H9 (cell line): ENCODE results near the gene CDH15. TPM values are rescaled to one million over a fixed set of nuclear protein-coding genes. Genes with fewer than 3 reads are reported as not detected.

Experiments used
- DNase-seq: peaks from one replicate; pipeline ENCODE4 v3.0.0-alpha.2; 2017
- H2AFZ ChIP-seq: one replicate; pipeline ENCODE4 v1.6.1; 2013; ENCODE audit warnings: mild to moderate bottlenecking, low read length, control low read depth, moderate library complexity
- H2AK5ac ChIP-seq: 2 replicates; pipeline ENCODE4 v1.6.1; 2013; ENCODE audit warnings: low read length, control low read depth, mixed read lengths; ENCODE audit not compliant: insufficient read length
- H2BK120ac ChIP-seq: one replicate; pipeline ENCODE4 v1.6.1; 2013; ENCODE audit warnings: low read depth, mild to moderate bottlenecking, low read length, control low read depth, inconsistent platforms; ENCODE audit not compliant: poor library complexity, severe bottlenecking
- H2BK12ac ChIP-seq: 2 replicates; pipeline ENCODE4 v1.6.1; 2013; ENCODE audit warnings: low read length, control low read depth, mixed read lengths, low read depth; ENCODE audit not compliant: insufficient read length
- H2BK15ac ChIP-seq: 2 replicates; pipeline ENCODE4 v1.6.1; 2013; ENCODE audit warnings: low read depth, low read length, control low read depth
- H2BK20ac ChIP-seq: one replicate; pipeline ENCODE4 v1.6.1; 2013; ENCODE audit warnings: low read depth, mild to moderate bottlenecking, low read length, control low read depth, inconsistent platforms; ENCODE audit not compliant: poor library complexity, severe bottlenecking
- H2BK5ac ChIP-seq: 2 replicates; pipeline ENCODE4 v1.6.1; 2013; ENCODE audit warnings: low read length, control low read depth, mixed read lengths; ENCODE audit not compliant: insufficient read length
- H3K14ac ChIP-seq: 2 replicates; pipeline ENCODE4 v1.6.1; 2013; ENCODE audit warnings: low read length, control low read depth; ENCODE audit not compliant: insufficient read depth
- H3K18ac ChIP-seq: 2 replicates; pipeline ENCODE4 v1.6.1; 2013; ENCODE audit warnings: low read depth, mild to moderate bottlenecking, mixed read lengths, low read length, control low read depth; ENCODE audit not compliant: insufficient read length
- H3K23ac ChIP-seq: 2 replicates; pipeline ENCODE4 v1.6.1; 2013; ENCODE audit warnings: low read length, control low read depth, mixed read lengths, low read depth; ENCODE audit not compliant: insufficient read length
- H3K23me2 ChIP-seq: 2 replicates; pipeline ENCODE4 v1.6.1; 2013; ENCODE audit warnings: low read depth, mild to moderate bottlenecking, mixed read lengths, low read length, control low read depth; ENCODE audit not compliant: insufficient read length, poor library complexity, severe bottlenecking
- H3K27ac ChIP-seq: 2 replicates; pipeline ENCODE4 v1.5.1; 2013; ENCODE audit warnings: low read length, control low read depth, mixed read lengths, low read depth; ENCODE audit not compliant: insufficient read length
- H3K27me3 ChIP-seq: 2 replicates; pipeline ENCODE4 v1.6.1; 2013; ENCODE audit warnings: low read length, control low read depth, inconsistent platforms; ENCODE audit not compliant: insufficient read depth
- H3K4ac ChIP-seq: 2 replicates; pipeline ENCODE4 v1.6.1; 2013; ENCODE audit warnings: low read depth, mild to moderate bottlenecking, control low read depth, inconsistent platforms, low read length, moderate library complexity
- H3K4me1 ChIP-seq: 2 replicates; pipeline ENCODE4 v1.6.1; 2013; ENCODE audit warnings: low read length, control low read depth, inconsistent platforms; ENCODE audit not compliant: insufficient read depth
- H3K4me2 ChIP-seq: 2 replicates; pipeline ENCODE4 v1.6.1; 2013; ENCODE audit warnings: low read length, control low read depth, mixed read lengths; ENCODE audit not compliant: insufficient read length, insufficient read depth
- H3K56ac ChIP-seq: 2 replicates; pipeline ENCODE4 v1.6.1; 2013; ENCODE audit warnings: low read depth, mild to moderate bottlenecking, mixed read lengths, low read length, control low read depth; ENCODE audit not compliant: insufficient read length
- H3K79me1 ChIP-seq: 2 replicates; pipeline ENCODE4 v1.6.1; 2013; ENCODE audit warnings: low read depth, mild to moderate bottlenecking, moderate library complexity, low read length, control low read depth, inconsistent platforms; ENCODE audit not compliant: insufficient read depth, poor library complexity, severe bottlenecking
- H3K79me2 ChIP-seq: 2 replicates; pipeline ENCODE4 v1.6.1; 2013; ENCODE audit warnings: low read length, control low read depth, inconsistent platforms; ENCODE audit not compliant: insufficient read depth
- H3K9ac ChIP-seq: 2 replicates; pipeline ENCODE4 v1.6.1; 2013; ENCODE audit warnings: low read length, control low read depth, mixed read lengths; ENCODE audit not compliant: insufficient read length; ENCODE audit errors: extremely low read depth
- H3K9me3 ChIP-seq: one replicate; pipeline ENCODE4 v1.6.1; 2013; ENCODE audit warnings: low read depth, low read length, inconsistent platforms; ENCODE audit not compliant: control insufficient read depth
- H3T11ph ChIP-seq: one replicate; pipeline ENCODE4 v1.6.1; 2013; ENCODE audit warnings: mild to moderate bottlenecking, low read length, control low read depth, inconsistent platforms
- H4K20me1 ChIP-seq: one replicate; pipeline ENCODE4 v1.6.1; 2013; ENCODE audit not compliant: control insufficient read depth, insufficient read length, insufficient read depth
- H4K5ac ChIP-seq: 2 replicates; pipeline ENCODE4 v1.6.1; 2013; ENCODE audit warnings: low read depth, mild to moderate bottlenecking, mixed read lengths, low read length, control low read depth; ENCODE audit not compliant: insufficient read length
- H4K8ac ChIP-seq: replicated peaks from 2 replicates; pipeline ENCODE4 v1.6.1; 2013; ENCODE audit warnings: low read length, control low read depth, mixed read lengths, low read depth; ENCODE audit not compliant: insufficient read length
- H4K91ac ChIP-seq: 2 replicates; pipeline ENCODE4 v1.6.1; 2013; ENCODE audit warnings: low read depth, mild to moderate bottlenecking, moderate library complexity, mixed read lengths, low read length, control low read depth; ENCODE audit not compliant: insufficient read length
- H3K27ac Mint-ChIP-seq, 3 experiments: 2 replicates in 2 of 3; 3 replicates in 1 of 3; pipeline ENCODE4 v1.8.0; 2020 to 2021; ENCODE audit warnings: mixed read lengths in 3 of 3, mild to moderate bottlenecking in 1 of 3, moderate library complexity in 1 of 3
- H3K27me3 Mint-ChIP-seq: 2 replicates; pipeline ENCODE4 v1.8.0; 2021; ENCODE audit warnings: low read depth, mild to moderate bottlenecking, moderate library complexity, mixed read lengths
- H3K36me3 Mint-ChIP-seq, 3 experiments: 2 replicates in 2 of 3; 3 replicates in 1 of 3; pipeline ENCODE4 v1.8.0; 2020 to 2021; ENCODE audit warnings: low read depth in 3 of 3, mixed read lengths in 3 of 3; ENCODE audit not compliant: insufficient read depth in 1 of 3
- H3K4me1 Mint-ChIP-seq, 2 experiments: 2 replicates each; pipeline ENCODE4 v1.8.0; 2020; ENCODE audit warnings: mixed read lengths in 2 of 2
- H3K4me3 Mint-ChIP-seq, 2 experiments: 2 replicates in 1 of 2; 3 replicates in 1 of 2; pipeline ENCODE4 v1.8.0; 2020 to 2021; ENCODE audit warnings: mild to moderate bottlenecking in 2 of 2, mixed read lengths in 2 of 2, moderate library complexity in 1 of 2
- H3K9me3 Mint-ChIP-seq, 2 experiments: 2 replicates in 1 of 2; 3 replicates in 1 of 2; pipeline ENCODE4 v1.8.0; 2020; ENCODE audit warnings: mild to moderate bottlenecking in 2 of 2, mixed read lengths in 2 of 2, moderate library complexity in 1 of 2
- WGBS: extraction: QIAGEN DNeasy Blood & Tissue Kit; methylation state at CpG from one replicate; pipeline ENCODE4 v1.1.7; 2013; ENCODE audit warnings: missing lambda C conversion rate, low lambda C conversion rate, mixed read lengths; ENCODE audit not compliant: insufficient read length; ENCODE audit errors: extremely low coverage; 5-methylcytosine and 5-hydroxymethylcytosine counted together
- total RNA-seq: library from RNA; stranded (reverse); gene quantifications from 2 replicates; pipeline ENCODE4 v1.2.1, GENCODE V29; 2021
- TF ChIP-seq, protein P1 (sequence below): fragments of 200-600 bp; sonication (generic); conservative IDR thresholded peaks from 3 replicates; pipeline ENCODE4 v1.8.0; 2021; ENCODE audit warnings: antibody characterized with exemption, mild to moderate bottlenecking

Gene CDH15
- total RNA-seq, 1 experiment from 2014 or later: 0.28 TPM

DNA sequence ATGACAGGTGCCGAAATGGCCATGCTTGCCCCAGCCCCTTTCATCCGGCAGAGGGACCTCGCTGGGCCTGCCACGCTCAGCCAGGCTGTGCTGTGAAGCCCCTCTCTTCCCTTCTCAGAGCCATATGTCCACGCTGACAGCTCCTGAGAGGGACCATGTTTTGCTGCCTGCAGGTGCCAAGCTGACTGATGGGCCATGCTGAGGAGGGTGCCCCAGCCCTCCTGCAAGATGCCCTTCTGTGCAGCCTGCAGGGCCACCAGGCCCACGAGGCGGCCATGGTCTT lies 33.1 kb upstream of the CDH15 start:
- WGBS: no CpG with 5 or more reads among the region's 7 CpGs
- Histone ChIP-seq H3K14ac (no peak overlapping the region), H3K27me3 (no peaks in the 10 kb centered on the region), H4K20me1 (no peaks in the 10 kb centered on the region), H2BK120ac (no peak overlapping the region), H2BK15ac (no peak overlapping the region), H3K56ac (no peak overlapping the region), H3K4me2 (no peak overlapping the region), H2AFZ (no peak overlapping the region), H3K18ac (no peak overlapping the region), H3K79me2 (no peaks in the 10 kb centered on the region), H3K4ac (no peak overlapping the region), H2AK5ac (no peak overlapping the region), H3K27ac (no peak overlapping the region), H2BK5ac (no peak overlapping the region), H3K23ac (no peak overlapping the region), H3K9me3 (no peaks in the 10 kb centered on the region), H3K79me1 (no peaks in the 10 kb centered on the region), H4K5ac (no peak overlapping the region), H4K8ac (no peak overlapping the region), H4K91ac (no peak overlapping the region), H3T11ph (no peak overlapping the region), H3K4me1 (no peaks in the 10 kb centered on the region), H2BK12ac (no peak overlapping the region), H3K9ac (no peak overlapping the region), H3K23me2 (no peaks in the 10 kb centered on the region), H2BK20ac (no peak overlapping the region)
- no peaks in the 10 kb centered on the region; the same call in 1 of the 2 replicates for H3K27me3 Mint-ChIP-seq
- TF ChIP-seq, protein P1, sequence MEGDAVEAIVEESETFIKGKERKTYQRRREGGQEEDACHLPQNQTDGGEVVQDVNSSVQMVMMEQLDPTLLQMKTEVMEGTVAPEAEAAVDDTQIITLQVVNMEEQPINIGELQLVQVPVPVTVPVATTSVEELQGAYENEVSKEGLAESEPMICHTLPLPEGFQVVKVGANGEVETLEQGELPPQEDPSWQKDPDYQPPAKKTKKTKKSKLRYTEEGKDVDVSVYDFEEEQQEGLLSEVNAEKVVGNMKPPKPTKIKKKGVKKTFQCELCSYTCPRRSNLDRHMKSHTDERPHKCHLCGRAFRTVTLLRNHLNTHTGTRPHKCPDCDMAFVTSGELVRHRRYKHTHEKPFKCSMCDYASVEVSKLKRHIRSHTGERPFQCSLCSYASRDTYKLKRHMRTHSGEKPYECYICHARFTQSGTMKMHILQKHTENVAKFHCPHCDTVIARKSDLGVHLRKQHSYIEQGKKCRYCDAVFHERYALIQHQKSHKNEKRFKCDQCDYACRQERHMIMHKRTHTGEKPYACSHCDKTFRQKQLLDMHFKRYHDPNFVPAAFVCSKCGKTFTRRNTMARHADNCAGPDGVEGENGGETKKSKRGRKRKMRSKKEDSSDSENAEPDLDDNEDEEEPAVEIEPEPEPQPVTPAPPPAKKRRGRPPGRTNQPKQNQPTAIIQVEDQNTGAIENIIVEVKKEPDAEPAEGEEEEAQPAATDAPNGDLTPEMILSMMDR: no peak
- H3K4me1 Mint-ChIP-seq: peaks cover 3 to 6% of the 10 kb centered on the region in 2 experiments; a peak in 3 of 4 replicates
- DNase-seq: no peak
- H3K9me3 Mint-ChIP-seq: no peaks in the 10 kb centered on the region
- peaks cover 5 to 27% (median 21%) of the 10 kb centered on the region in 3 experiments for H3K36me3 Mint-ChIP-seq
- H3K27ac Mint-ChIP-seq: no peak overlapping the region
- no peak overlapping the region for H3K4me3 Mint-ChIP-seq
